SK-N-SH (cell line): ENCODE data around the gene NFKB1.

Experiments used
- CTCF ChIP-seq: fragments of 200-600 bp; sonication (generic); IDR thresholded peaks from 2 replicates; pipeline ENCODE4 v1.6.1; 2017; ENCODE audit warnings: antibody characterized with exemption, mild to moderate bottlenecking, moderate library complexity
- GABPA ChIP-seq: IDR thresholded peaks from 2 replicates; pipeline ENCODE4 v1.4.0; 2012; ENCODE audit warnings: low read depth, mild to moderate bottlenecking
- MAX ChIP-seq: IDR thresholded peaks from 2 replicates; pipeline ENCODE4 v1.4.0; 2012; ENCODE audit warnings: low read depth
- POLR2AphosphoS5 ChIP-seq: IDR thresholded peaks from 2 replicates; pipeline ENCODE4 v1.6.1; 2012; ENCODE audit warnings: low read depth, low read length
- REST ChIP-seq: IDR thresholded peaks from 2 replicates; pipeline ENCODE4 v1.6.1; 2012; ENCODE audit warnings: mild to moderate bottlenecking, low read depth, low read length, moderate library complexity
- TAF1 ChIP-seq: IDR thresholded peaks from 2 replicates; pipeline ENCODE4 v1.6.1; 2012; ENCODE audit warnings: low read depth, mild to moderate bottlenecking, low read length, moderate library complexity, borderline replicate concordance
- TCF12 ChIP-seq: IDR thresholded peaks from 2 replicates; pipeline ENCODE4 v1.4.0; 2012
- USF1 ChIP-seq: IDR thresholded peaks from 2 replicates; pipeline ENCODE4 v1.4.0; 2012; ENCODE audit warnings: low read depth, borderline replicate concordance

- TF ChIP-seq CTCF = no peak
- no peak for TF ChIP-seq POLR2AphosphoS5
- no peak for TF ChIP-seq TAF1
- TF ChIP-seq MAX = no peak
- TF ChIP-seq TCF12 = no peak
- no peak for TF ChIP-seq USF1
- no peak for TF ChIP-seq REST
- TF ChIP-seq GABPA = no peak
Observed at GRCh38 chr4:102552781-102553180, 51.6 kb downstream of the NFKB1 start.
